HEK293T (cell line): ENCODE measurements around the gene SNRNP35.

Experiments used
- ARNT ChIP-seq: fragments of 450-650 bp; IDR thresholded peaks from 2 replicates; pipeline ENCODE4 v1.6.1; 2017; ENCODE audit warnings: mild to moderate bottlenecking
- BHLHE40 ChIP-seq: fragments of 450-650 bp; IDR thresholded peaks from 2 replicates; pipeline ENCODE4 v1.6.1; 2016; ENCODE audit warnings: mild to moderate bottlenecking, moderate library complexity, borderline replicate concordance
- CTBP1 ChIP-seq: fragments of 450-650 bp; IDR thresholded peaks from 2 replicates; pipeline ENCODE4 v1.6.1; 2016; ENCODE audit warnings: borderline replicate concordance
- ELF4 ChIP-seq: fragments of 450-650 bp; IDR thresholded peaks from 2 replicates; pipeline ENCODE4 v1.6.1; 2017; ENCODE audit warnings: antibody characterized with exemption
- FOXM1 ChIP-seq: fragments of 450-650 bp; IDR thresholded peaks from 2 replicates; pipeline ENCODE4 v1.6.1; 2017; ENCODE audit warnings: mild to moderate bottlenecking, borderline replicate concordance
- L3MBTL2 ChIP-seq: fragments of 450-650 bp; conservative IDR thresholded peaks from 2 replicates; pipeline ENCODE4 v1.6.1; 2016; ENCODE audit warnings: mild to moderate bottlenecking
- LEF1 ChIP-seq: fragments of 450-650 bp; IDR thresholded peaks from 2 replicates; pipeline ENCODE4 v1.6.1; 2017; ENCODE audit warnings: mild to moderate bottlenecking, borderline replicate concordance
- NFRKB ChIP-seq: fragments of 450-650 bp; IDR thresholded peaks from 2 replicates; pipeline ENCODE4 v1.6.1; 2016; ENCODE audit warnings: mild to moderate bottlenecking, moderate library complexity
- SP1 ChIP-seq: fragments of 450-650 bp; IDR thresholded peaks from 2 replicates; pipeline ENCODE4 v1.6.1; 2017
- TARDBP ChIP-seq: fragments of 450-650 bp; IDR thresholded peaks from 2 replicates; pipeline ENCODE4 v1.6.1; 2016
- ZNF384 ChIP-seq: fragments of 450-650 bp; IDR thresholded peaks from 2 replicates; pipeline ENCODE4 v1.6.1; 2016
- TF ChIP-seq, protein P1 (sequence below): fragments of 450-650 bp; IDR thresholded peaks from 2 replicates; pipeline ENCODE4 v1.6.1; 2016

DNA sequence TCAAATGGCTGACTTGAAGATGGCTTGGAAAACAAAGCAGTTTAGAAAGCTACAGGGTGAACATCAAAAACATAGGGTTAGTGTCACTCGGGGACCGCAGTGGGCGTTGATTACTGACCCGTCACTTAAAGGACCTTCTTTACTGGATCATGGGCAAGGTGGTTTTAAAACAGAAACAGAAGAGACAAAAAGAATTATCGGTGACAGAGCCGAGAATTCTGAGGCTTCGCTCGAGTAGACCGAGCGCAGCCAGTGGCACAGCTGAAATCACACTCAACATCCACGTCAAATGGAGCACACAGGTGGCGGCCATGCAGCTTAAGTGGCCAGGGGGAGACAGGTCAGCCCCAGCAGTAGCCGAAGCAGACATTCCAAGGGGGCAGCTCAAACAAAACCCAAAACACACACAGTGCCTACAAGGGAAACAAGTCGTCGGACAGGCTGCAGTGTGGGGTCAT, 17.3 kb downstream of the SNRNP35 start:
- no peak for TF ChIP-seq LEF1
- no peak for TF ChIP-seq ZNF384
- TF ChIP-seq CTBP1 = no peak
- no peak for TF ChIP-seq SP1
- TF ChIP-seq NFRKB = no peak
- TF ChIP-seq TARDBP = no peak
- no peak for TF ChIP-seq BHLHE40
- no peak for TF ChIP-seq ARNT
- TF ChIP-seq L3MBTL2 = no peak
- TF ChIP-seq, protein P1, sequence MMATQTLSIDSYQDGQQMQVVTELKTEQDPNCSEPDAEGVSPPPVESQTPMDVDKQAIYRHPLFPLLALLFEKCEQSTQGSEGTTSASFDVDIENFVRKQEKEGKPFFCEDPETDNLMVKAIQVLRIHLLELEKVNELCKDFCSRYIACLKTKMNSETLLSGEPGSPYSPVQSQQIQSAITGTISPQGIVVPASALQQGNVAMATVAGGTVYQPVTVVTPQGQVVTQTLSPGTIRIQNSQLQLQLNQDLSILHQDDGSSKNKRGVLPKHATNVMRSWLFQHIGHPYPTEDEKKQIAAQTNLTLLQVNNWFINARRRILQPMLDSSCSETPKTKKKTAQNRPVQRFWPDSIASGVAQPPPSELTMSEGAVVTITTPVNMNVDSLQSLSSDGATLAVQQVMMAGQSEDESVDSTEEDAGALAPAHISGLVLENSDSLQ = no peak
- no peak for TF ChIP-seq ELF4
- no peak for TF ChIP-seq FOXM1
